Measurements from ENCODE around the gene PIEZO2. TPM values are rescaled to one million over a fixed set of nuclear protein-coding genes. Genes with fewer than 3 reads are reported as not detected.

PIEZO2 gene
- total RNA-seq, 4 donors from 2014 or later = 2.7 to 11.7 (median 4.0) TPM

GRCh38 chr18:11024928-11025669 lies 124.3 kb downstream of the PIEZO2 start:
- no peak for TF ChIP-seq CTCF (IDR thresholded peaks at IDR 0.05)
- no peak for DNase-seq (ENCODE audit: low spot score)

GRCh38 chr18:11021477-11021876 lies 127.9 kb downstream of the PIEZO2 start:
- TF ChIP-seq CTCF (IDR thresholded peaks at IDR 0.05) = no peak
- DNase-seq (ENCODE audit: low spot score) (no peak), ATAC-seq (ENCODE audit: low FRiP score) (no peak)

More at GRCh38 chr18:11024928-11025669, 124.3 kb downstream of the PIEZO2 start:
- ATAC-seq (ENCODE audit: low FRiP score) = no peak

- no peak for ATAC-seq (ENCODE audit: low FRiP score)
- no peak for DNase-seq (ENCODE audit: low spot score)
- no peak for TF ChIP-seq CTCF (IDR thresholded peaks at IDR 0.05)
Observed at GRCh38 chr18:11020877-11021414, 128.4 kb downstream of the PIEZO2 start.

- TF ChIP-seq CTCF (IDR thresholded peaks at IDR 0.05) = no peak
- no peak for ATAC-seq (ENCODE audit: low FRiP score)
- no peak for DNase-seq (ENCODE audit: low spot score)
Observed at GRCh38 chr18:11020161-11020853, 129.1 kb downstream of the PIEZO2 start.

- ATAC-seq (ENCODE audit: low FRiP score) (no peak), DNase-seq (ENCODE audit: low spot score) (no peak)
- no peak for TF ChIP-seq CTCF (IDR thresholded peaks at IDR 0.05)
Observed at GRCh38 chr18:11019295-11020105, 129.9 kb downstream of the PIEZO2 start.

- ATAC-seq (ENCODE audit: low FRiP score) (no peak), DNase-seq (ENCODE audit: low spot score) (no peak)
- TF ChIP-seq CTCF (IDR thresholded peaks at IDR 0.05) = no peak
Observed at GRCh38 chr18:11009869-11010268, 139.5 kb downstream of the PIEZO2 start.
